Retinal pigment epithelial cell (primary cell): ENCODE results near the gene DNAH8.
A peak's percentile ranks its signal among the peaks of the same experiment; 100 is the strongest.

Experiments
- DNase-seq: peaks from one replicate; pipeline ENCODE4 v3.0.0-alpha.2; 2010; ENCODE audit warnings: low read depth
- H3K4me3 ChIP-seq: 2 replicates; pipeline ENCODE4 v1.5.1; 2011; ENCODE audit warnings: mild to moderate bottlenecking, low read length, control low read depth, moderate library complexity
- TF ChIP-seq, protein P1 (sequence below): conservative IDR thresholded peaks from 2 replicates; pipeline ENCODE4 v1.5.1; 2011; ENCODE audit warnings: low read depth, low read length, control low read depth, inconsistent platforms

The DNAH8 gene

GRCh38 chr6:38944655-38945279 is 229.7 kb downstream of the DNAH8 start:
- TF ChIP-seq, protein P1, sequence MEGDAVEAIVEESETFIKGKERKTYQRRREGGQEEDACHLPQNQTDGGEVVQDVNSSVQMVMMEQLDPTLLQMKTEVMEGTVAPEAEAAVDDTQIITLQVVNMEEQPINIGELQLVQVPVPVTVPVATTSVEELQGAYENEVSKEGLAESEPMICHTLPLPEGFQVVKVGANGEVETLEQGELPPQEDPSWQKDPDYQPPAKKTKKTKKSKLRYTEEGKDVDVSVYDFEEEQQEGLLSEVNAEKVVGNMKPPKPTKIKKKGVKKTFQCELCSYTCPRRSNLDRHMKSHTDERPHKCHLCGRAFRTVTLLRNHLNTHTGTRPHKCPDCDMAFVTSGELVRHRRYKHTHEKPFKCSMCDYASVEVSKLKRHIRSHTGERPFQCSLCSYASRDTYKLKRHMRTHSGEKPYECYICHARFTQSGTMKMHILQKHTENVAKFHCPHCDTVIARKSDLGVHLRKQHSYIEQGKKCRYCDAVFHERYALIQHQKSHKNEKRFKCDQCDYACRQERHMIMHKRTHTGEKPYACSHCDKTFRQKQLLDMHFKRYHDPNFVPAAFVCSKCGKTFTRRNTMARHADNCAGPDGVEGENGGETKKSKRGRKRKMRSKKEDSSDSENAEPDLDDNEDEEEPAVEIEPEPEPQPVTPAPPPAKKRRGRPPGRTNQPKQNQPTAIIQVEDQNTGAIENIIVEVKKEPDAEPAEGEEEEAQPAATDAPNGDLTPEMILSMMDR, result no peak
- DNase-seq, result no peak
- no peak overlapping the region for H3K4me3 ChIP-seq

DNA sequence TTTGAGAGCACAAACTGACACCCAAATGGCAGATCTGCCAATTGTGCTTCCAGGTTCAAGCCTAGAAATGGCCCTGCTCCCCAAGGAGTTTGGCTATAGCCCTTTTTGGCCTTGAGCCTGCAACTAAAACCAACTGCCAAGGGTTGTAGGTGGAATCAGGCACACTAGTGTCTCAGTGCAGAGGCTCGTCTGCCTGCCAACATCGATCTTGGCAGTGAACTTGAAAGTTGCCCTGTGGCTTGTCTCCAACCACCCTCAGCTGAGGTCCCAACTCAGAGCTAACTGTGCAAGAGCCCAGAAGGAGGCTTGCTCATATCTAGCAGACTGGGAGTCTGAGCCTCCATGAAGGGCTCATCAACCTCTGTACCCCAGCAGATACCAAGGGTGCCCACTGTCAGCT is 240.8 kb downstream of the DNAH8 start:
- no peak for DNase-seq
- no peak overlapping the region for H3K4me3 ChIP-seq
- TF ChIP-seq, protein P1, result no peak

DNA sequence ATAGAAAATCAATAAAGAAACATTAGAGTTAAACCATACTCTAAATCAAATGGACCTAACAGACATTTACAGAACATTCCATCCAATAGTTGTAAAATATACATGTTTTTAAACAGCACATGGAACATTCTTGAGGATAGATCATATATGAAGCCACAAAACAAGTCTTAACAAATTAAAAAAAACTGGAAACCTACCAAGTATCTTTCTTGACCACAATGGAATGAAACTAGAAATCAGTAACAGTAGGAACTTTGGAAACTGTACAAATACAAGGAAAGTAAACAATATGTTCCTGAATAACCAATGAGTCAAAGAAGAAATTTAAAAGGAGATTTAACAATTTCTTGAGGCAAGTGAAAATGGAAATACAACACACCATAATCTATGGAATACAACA is 242.3 kb downstream of the DNAH8 start:
- no peak for DNase-seq
- TF ChIP-seq, protein P1, result no peak
- H3K4me3 ChIP-seq, result no peak overlapping the region

DNA sequence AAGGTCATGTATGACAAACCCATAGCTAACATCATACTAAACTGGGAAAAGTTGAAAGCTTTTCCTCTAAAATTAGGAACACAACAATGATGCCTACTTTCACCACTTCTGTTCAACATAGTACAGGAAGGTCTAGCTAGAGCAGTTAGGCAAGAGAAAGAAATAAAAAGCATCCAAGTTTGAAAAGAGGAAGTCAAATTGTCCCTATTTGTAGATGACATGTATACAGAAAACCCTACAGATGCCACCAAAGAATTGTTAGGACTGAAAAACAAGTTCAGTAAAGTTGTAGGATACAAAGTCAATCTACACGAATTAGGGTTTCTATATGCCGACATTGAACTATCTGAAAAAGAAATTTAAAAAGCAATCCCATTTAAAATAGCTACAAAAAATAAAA is 244.0 kb downstream of the DNAH8 start:
- TF ChIP-seq, protein P1, result no peak
- no peak overlapping the region for H3K4me3 ChIP-seq
- DNase-seq, result no peak

GRCh38 chr6:38968702-38969149 is 253.6 kb downstream of the DNAH8 start:
- TF ChIP-seq, protein P1, result no peak
- no peak overlapping the region for H3K4me3 ChIP-seq
- DNase-seq, result no peak

DNA sequence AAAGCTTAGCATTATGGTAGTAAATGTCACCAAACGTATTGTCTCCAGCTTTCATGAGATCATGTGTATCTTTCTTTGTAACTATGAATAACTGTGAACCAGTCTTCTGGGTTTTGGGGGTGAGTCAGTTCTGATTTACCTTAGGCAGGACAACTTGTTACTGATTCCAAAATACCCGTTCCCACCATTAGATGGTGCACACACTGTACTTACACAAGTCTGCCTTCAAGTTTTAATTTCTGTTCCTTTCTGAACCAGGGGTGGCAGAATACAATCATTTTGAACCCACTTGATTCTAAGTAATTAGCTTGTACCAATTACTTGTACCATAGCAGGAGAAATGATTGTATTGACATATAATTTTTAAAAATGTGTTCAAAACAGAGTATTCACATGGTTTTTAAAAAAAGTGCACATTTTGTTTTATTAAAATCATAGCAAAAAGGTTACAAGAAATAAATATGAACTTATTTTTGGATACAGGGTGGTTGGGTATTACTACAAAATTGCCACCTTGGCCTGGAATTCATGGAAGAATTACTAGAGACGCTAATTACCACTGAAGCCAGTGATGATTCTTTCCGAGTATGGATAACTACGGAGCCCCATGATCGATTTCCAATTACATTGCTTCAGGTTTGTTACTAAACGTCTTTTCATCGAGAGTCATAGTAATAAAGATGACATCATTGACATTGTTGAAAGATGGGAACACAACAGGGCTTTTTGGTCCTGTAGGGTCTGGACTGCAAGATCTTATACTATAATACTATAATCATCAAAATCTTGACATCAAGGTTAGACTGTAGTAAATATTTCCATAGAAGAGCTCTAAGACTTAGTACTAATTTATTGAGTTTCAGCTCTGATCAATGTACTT is 258.3 kb downstream of the DNAH8 start:
- DNase-seq, result peak; percentile 27
- H3K4me3 ChIP-seq, result no peak overlapping the region
- TF ChIP-seq, protein P1, result peak; percentile 64
